Limb (tissue), 2 donors: Measurements from ENCODE around the gene MAP9.
"Not testable (repeated sequence)": the region's sequence is repeated elsewhere in the genome, so short reads cannot be mapped to it uniquely, and the experiment has no call there.

Experiments used
- DNase-seq, 2 donors: peaks; one replicate each; pipeline ENCODE4 v3.0.0-alpha.2; 2016; ENCODE audit errors: extremely low spot score in 2 of 2

Gene MAP9

DNA sequence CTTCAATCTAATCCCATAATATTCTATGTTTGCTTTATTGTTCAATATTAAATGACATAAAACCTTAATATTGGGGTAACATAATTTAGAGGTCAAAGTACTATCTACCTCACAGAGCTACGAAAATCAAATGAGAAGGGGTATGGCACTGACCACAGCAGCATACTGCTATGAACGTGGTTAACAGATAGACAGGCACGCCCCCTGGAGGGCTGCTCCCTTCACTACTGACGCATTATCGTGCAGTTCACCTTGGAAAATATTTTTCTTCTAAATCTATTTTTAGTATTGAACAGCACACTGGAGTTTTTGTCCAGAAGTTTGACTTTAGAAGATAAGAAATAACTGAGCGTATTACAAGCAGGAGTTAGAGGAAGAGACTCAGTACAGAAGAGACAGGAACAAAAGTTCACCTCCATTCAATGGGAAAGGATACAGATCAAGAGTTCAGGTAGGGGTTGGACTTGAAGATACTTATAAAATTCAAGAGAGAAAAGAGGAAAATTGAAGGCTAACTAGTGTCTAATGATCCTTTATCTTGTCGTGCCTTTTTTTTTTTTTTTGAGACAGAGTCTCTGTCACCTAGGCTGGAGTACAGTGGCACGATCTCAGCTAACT, 22.7 kb downstream of the MAP9 start:
- DNase-seq: peak; percentile 64 to 77

DNA sequence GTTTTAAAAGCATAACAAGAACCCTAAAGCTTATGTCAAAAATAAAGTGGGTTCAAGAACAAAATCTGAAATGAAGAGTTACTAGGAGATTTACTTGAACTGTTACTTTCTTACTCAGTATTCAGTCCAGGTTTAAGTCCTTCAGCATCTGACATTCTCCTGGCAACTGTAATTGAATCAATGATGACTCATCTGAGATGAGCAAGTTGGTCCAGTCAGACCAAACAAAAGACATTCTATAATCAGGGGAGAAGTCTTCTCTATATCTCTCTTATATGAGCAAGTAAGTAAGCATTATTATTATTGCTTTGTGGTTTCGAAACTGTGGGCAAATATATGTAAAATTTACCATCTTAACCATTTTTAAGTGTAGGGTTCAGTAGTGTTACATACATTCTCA, 34.6 kb downstream of the MAP9 start:
- no peak for DNase-seq

DNA sequence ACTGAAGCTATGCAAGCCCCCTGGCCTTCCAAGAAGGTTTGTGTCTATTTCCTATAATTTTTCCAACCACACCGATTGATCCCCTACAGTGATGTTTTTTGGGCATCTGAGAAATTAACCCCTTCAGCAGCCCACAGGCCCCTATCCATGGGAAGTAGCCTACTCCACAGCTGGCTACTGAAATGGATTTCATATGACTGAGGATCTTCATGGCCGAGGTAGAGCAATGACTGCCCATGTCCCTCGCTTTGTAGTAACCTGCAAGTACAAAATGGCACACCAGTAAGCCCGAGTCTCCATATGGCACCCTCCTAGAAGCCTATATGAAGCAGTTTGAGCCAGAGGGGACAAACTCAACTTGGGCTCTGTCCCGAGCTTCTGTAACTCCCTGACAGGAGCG, 36.8 kb downstream of the MAP9 start:
- no peak for DNase-seq

DNA sequence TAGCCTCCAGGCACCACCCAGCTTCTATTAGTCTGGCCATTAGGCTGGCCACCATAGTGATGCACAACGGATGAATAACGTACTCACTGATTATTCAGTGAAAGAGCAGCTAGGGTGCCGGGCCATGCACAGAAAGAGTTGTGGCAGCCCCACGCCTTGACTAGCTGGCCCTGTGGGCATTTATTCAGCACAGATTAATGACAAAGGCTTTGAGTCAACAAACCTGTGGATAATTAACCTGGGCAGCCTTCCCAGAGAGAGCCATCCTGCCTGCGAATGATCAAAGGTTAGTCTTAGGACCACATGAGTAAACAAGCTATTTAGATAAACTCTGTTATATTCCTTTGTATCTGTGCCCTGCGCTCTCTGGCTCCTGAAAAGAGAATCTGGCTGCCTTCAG, 37.2 kb downstream of the MAP9 start:
- no peak for DNase-seq

DNA sequence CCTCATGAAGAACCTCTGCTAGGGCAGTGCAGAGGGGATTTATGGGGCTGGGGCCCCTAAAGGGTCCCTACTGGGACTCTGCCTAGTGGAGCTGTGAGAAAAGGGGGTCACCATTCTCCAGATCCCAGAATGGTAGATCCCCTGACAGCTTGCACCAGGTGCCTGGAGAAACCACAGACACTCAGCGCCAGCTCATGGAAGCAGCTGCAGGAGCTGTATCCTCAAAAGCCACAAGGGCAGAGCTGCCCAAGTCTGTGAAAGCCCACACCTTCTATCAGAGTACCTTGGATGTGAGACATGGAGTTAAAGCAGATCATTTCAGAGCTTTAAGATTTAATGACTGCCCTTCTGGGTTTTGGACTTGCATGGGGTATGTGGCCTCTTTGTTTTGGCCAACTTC, 38.6 kb downstream of the MAP9 start:
- DNase-seq: no peak

DNA sequence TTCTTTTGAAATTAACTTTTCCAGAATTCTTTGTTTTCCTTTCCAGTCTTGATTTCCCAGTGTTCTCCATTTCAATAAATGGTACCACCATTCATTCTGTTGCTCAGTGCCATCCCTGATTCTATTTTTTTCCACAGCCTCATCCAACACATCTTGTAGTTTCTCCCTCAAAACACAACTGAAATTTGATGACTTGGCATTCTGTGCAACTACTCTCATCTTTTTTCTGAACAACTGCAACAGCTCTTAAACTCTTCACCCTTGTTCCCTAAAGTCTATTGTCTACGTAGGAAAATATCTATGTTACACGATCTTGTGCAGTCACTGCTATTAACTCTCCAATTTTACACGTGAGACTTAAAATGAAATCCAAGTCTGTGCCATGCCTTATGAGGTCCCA, 40.5 kb downstream of the MAP9 start:
- DNase-seq: no peak

DNA sequence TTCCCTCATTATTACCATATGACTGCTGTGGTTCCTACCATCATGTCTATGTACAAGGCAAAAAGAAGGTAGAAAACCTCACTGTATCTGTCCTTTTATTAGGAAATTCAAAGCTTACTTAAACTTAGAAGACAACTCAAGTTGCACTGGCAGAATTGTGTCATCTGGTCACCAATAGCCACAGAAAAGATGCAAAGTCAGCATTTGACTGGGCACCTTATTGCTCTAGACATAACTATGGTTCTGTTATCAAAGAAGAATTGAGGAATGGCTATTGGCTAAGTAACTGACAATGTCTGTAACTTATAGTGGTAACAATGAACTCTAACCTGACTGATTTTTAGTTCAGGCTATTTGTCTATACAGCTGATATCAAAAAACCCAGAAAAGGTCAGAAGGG, 45.3 kb downstream of the MAP9 start:
- DNase-seq: no peak

DNA sequence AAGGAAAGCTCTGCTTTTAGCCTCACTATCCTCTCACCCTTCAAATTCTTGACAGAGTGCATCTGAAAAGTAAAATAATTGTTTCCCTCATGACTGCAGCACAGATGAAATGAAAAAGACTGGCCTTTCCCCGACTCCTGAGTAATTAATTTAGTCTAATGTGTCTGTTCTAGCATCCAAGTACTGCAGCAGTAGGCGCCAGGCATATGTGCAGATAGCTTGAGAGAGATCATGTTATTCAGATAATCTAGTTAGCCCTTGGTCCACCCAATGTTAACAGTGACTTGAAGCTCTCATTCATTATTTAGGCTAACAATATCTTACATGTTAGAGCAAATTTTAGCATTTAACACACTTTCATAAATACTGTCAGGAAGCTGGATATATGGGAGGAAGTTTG, 54.0 kb downstream of the MAP9 start:
- no peak for DNase-seq

DNA sequence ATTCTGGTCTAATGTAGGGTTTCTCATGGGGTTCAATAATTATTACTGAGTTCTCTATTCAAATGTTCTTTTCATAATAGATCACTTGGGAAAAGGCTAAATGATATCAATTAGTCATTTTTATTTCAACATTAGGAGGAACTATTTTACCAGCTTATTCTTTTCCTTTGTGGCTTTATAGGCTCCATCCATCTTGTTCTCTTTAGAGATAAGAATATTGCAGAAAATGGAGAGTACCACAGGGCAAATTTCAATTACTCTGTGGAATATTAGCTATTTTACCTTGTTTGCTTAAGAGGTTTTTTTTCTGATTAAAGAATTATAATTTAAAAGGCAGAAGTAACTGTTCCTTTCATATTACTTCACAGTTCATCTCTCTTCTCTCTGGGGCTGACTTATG, 55.8 kb downstream of the MAP9 start:
- DNase-seq: no peak

DNA sequence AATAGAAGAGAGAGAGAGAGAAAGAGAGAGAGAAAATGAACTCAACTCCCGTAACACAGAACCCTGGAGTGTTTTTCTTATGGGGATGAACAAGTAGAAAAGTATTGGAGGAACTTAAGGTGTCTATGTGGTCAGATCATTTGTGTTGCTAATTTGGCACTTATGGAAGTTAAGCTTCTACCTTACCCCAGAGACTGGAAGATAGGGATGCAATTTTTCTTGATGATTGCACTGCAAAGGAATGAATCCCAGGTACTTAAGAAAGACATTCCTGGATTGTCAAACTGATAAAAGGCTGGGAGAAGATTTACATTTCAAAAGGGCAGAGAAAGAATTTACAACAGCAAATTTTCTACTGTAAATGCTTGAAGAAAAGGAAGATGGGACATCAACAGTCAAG, 57.2 kb downstream of the MAP9 start:
- no peak for DNase-seq

DNA sequence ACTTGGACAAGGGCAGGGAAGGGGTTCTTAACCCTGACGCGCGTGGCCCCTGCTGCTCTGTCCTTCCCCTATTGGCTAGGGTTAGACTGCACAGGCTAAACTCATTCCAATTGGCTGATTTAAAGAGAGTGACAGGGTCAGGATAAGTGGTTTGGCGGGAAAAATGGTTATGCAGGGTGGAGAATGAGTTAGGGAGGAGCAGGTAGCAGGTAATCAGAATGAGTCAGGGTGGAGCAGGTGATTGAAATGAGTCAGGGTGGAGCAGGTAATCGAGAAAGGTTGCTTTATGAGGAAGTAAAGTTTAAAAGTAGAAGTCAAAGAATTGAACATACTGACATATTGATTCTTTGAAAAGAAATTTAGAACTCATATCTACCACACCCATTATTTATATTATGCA, 64.7 kb downstream of the MAP9 start:
- not testable (repeated sequence) for DNase-seq

DNA sequence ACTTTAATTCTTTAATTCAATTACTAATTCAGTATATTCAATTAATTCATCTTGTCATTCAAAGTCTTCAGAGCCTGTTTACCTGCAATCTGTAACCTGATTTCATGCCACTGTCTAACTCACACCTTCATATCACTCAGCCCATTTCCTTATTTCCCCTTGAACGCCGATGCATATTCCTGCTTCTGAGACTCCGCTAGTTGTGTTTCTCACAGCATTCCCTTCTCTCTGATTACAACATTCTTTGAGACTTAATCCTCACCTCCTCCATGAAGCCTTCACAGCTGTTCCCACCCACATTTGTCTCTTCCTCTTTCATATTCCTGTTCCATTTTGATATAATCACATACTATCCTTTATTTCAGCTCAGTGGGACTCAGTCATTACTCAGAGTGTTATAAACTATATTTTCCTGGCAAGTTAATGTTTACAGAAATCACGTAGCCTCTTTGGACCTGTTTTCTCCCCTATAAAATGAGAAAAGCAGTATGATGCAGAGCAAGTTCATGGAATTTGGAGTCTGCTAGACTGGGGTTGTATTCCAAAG, 69.0 kb downstream of the MAP9 start:
- no peak for DNase-seq

DNA sequence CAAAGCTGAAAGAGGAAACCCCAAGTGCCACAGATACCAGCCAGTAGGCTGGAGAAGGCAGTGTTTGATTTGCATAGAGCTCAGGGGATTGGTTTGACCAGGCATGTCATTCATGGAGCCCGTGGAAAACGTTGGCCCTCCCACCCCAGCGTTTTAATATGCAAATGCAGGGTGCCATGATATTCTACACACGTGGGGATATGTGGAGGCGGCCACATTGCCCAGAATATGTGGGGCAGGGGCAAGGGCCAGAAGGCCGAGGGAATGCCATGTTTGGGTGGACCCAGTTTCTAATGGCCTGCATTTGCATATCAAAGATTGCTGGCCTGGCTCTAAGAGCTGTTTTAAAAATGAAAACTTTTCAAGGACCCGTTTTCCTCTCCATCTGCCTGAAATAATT, 71.1 kb downstream of the MAP9 start:
- DNase-seq: no peak

DNA sequence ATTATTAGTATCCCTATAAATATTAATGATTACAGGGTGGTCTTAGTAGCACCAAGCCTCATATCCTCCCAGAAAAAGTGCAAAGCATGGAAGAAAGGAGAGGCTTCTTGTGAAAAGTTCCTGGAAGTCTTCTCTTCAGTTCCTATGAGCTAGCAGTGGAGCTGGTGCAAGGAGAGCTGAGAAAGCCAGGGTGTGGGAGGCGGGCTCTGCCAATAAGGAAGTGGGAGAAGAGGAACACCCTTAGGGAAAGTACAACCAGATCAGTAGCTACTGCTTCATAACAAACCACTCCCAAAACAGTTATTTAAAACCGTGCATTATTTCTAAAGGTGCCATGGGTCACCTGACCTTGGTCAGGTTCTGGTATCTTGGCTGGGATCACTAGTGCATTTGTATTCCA, 72.4 kb downstream of the MAP9 start:
- no peak for DNase-seq

DNA sequence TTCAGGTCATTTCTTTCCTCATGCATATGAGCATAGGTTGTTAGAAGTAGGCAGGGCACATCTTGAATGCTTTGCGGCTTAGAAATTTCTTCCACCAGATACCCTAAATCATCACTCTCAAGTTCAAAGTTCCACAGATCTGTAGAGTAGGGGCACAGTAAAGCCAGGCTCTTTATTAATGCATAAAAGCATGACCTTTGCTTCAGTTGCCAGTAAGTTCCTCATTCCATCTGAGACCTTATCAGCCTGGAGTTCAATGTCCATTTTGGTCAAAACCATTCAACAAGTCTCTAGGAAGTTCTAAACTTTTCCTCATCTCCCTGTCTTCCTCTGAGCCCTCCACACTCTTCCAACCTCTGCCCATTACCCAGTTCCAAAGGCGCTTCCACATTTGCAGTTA, 77.7 kb downstream of the MAP9 start:
- no peak for DNase-seq
